HL-60/S4 treated with retinoic acid at 250 ng/mL for 4 days and 3 days (cell line): ENCODE results near the gene IFITM5.
"Not testable (repeated sequence)": the region's sequence is repeated elsewhere in the genome, so short reads cannot be mapped to it uniquely, and the experiment has no call there.

Experiments used
- in situ Hi-C: fragments of 300-500 bp; cut with MboI; formaldehyde crosslinking; loops from 2 replicates; pipeline ENCODE4 v1.7.0; 2022; ENCODE audit warnings: low sequenced_read_pairs

The IFITM5 gene

DNA sequence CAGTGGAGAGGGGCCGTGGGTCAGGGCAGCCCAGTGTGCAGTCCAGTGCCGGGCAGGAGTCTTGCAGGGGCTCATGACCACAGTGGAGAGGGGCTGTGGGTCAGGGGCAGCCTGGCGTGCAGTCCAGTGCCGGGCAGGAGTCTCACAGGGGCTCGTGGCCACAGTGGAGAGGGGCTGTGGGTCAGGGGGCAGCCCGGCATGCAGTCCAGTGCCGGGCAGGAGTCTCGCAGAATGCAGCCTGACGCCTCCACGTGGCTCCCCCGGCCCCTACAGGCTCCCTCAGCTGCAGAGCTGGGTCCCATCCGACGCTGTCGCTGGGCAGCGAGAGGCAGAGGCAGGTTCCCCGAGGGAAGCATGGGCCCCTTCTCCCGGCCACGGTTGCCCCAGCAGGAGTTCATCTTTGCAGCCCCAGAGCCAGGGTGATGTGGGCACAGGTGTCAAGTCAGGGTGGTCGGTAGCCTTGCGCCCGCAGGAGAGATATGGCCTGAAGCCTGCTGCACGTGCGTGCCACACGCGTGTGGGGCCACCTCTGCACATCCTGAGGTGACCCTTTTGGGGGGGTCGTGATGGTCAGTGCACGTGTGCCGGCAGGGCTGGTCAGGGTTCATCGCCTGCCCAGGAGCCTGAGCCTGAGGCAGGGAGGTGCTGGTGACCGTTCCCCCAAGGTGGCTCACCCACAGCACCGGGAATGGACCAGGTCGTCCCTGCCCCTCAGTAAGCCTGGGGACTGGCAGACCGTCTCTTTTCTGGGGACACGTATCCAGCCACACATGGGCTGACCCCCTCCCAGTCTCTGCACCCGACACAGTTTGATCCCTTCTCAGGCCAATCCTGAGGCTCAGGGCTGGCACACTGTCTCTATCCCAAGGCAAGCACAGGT, 2.9 kb downstream of the IFITM5 start:
- in situ Hi-C loops, result no loop called here

DNA sequence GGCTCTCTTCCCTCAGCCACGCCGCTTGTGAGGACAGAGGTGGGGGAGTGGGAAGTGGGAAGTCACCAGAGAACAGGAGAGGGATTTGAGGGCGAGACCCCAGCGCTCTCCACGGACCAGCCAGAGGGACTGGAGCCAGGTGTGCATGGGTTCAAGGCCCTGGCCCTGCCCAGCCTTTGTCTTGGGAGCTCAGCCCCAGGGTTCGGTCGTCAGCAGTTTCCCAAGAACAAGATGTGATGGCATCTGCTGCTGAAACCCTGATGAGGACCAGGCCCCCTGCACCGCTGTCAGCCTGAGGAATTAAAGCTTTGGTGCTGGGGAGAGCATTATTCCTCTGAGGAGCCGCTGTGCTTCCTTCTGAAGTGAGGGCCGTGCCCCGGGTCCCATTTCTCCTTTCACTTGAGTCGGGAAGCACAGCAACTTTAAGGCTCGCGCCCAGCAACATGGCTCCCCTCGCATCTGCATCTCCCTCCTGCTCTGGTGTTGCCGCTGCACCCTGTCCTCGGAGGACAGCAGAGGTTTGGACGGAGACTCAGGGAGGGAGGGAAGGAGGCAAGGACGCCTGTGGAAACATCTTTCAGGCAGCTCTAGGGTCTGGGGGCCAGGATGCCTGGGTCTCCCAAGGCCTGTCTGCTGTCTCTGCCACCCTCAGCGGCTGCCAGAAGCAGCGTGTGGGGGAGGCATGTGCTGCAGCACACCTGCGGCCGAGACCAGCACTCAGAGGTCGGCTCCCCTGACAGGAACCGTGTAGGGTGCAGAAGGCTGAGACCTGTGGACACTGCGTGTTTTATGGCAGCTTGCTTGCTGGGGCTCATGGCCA, 3.8 kb downstream of the IFITM5 start:
- in situ Hi-C loops, result no loop called here

DNA sequence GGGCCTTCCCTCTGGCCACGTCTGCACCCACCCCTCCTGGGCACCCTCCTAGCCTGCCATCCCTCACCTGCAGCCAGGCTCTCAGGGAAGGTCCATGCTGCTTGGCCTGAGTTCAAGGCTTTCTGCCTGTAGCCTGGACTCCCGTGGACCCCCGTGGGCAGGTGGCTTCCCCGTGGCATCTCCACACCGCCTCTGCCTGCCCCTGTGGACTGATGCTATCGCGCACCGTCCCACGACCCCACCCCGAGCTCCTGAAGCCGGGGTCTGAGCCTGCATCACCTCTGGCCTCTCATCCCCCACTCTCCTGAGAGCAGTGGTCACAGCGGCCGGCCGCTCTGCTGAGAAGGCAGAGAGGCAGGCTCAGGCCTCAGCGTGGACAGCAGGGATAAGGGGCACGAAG, 4.5 kb downstream of the IFITM5 start:
- in situ Hi-C loops, result no loop called here

DNA sequence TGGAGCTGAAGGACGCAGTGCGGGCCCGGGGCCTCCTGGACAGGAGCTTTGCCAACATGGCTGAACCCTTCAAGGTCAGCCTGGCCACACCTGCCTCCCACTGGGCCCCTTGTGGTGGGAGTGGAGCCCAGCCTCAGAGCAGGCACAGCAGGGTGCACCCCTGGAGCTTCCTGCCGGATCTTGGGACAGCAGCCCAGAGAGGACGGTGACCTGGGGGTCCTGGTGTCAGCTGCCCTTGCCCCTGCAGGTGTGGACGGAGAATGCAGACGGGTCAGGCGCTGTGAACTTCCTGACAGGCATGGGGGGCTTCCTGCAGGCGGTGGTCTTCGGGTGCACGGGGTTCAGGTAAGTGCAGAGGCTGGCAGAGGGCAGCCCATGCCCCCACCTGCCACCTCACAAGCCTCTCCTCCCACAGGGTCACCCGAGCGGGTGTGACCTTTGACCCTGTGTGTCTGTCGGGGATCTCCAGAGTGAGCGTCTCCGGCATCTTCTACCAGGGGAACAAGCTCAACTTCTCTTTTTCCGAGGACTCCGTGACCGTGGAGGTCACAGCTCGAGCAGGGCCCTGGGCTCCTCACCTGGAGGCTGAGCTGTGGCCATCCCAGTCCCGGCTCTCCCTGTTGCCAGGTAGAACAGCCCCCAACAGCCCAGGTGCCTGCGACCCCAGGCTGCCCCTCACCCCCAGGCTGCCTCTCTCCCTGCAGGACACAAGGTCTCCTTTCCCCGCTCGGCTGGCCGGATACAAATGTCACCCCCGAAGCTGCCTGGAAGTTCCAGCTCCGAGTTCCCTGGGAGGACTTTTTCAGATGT, 5.3 kb downstream of the IFITM5 start:
- in situ Hi-C loops, result no loop called here

DNA sequence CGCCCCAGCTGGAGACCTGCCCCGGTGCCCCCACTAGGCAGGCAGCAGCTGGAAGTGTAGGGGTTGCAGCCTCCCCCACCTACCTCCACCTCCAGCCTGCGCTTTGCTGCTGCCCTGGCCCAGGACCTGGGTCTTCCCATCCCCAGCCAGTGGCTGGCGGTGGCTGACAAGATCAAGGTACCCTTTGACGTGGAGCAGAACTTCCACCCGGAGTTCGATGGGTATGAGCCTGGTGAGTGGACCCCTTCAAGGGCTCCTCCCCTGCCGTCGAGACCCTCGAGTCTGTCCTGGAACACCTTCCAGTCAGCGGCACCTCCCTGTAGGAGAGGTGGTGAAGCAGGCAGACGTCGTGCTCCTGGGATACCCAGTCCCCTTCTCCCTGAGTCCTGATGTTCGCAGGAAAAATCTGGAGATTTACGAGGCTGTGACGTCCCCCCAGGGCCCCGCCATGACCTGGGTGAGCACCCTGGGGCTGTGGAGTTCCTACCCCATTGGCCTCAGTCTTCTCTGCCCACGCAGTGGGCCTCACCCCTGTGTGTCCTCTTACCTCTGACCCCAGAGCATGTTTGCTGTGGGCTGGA, 6.0 kb downstream of the IFITM5 start:
- in situ Hi-C loops, result no loop called here

DNA sequence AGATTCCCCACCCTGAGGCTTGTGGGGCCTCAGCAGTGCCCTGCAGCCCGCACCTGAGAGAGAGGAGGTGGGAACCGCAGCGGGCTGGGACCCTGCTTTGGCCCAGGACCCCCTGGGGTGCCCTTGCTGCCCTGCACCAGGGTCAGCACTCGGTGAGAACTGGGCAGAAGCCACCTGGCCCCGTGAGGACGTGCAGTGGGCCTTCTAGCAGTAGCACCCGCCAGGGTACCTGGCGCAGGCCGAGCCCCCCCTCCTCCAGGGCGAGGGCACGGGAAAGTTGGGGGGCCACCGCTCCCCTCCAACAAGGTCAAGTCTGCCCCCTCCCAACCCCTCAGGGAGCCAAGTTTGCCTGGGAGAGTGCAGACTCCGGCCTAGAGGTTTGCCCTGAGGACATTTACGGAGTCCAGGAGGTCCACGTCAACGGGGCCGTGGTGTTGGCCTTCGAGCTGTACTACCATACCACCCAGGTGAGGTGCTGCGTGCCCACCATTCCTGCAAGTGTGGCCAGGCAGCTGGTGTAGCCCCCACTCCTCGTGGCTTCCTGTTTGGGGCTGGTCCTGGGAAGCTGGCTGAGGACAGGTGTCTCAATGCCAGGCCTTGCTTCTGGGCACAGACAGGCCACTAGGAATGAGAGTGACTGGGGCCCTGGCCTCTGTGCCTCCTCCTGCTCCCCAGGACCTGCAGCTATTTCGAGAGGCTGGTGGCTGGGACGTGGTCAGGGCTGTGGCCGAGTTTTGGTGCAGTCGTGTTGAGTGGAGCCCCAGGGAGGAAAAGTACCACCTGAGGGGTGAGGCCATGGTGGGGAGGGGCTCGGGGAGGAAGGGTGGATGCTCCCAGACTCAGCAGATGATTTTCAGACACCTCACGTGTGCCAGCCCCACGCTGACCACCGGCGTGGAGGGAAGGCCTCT, 6.9 kb downstream of the IFITM5 start:
- in situ Hi-C loops, result no loop called here

DNA sequence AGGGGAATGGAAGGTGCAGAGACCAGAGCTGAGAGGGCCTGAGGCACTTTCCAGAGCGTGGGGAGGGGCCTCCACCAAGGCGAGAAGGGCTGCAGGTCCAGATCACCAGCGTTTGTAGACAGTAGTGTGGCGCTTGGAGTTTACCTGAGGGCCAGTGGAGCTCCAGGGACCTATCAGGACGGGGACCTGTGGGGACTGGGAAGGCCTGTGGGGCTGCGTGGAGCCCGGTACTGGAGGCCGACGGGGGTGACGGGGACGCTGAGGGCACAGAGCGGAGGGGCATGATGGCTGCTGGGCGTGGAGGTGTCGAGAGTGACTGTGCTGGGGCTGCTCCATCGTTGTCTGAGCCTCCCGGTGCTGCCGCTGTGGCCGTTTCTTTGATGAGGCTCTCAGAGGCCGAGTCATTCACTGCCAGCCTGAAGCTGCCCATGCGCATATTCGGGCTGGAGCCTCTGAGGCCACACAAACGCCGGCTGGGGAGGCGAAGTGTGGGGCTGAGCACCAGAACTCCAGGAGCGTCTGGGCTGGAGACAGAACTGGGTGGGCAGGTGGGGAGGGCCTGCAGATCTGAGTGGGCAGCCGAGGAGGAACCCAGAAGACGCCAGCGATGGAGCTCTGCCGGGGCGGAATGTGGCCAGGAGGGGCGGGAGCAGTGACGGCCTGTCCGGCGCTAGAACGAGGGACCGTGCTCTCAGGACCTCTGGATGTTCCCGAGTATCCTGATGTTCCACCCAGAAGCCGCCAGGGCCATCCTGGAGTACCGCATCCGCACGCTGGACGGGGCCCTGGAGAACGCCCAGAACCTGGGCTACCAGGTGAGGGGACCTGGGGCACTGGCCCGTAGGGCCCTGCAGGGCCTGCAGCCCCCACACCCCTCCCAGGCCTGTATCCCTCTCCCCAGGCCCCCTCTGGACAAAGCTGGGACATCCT, 7.8 kb downstream of the IFITM5 start:
- in situ Hi-C loops, result no loop called here

DNA sequence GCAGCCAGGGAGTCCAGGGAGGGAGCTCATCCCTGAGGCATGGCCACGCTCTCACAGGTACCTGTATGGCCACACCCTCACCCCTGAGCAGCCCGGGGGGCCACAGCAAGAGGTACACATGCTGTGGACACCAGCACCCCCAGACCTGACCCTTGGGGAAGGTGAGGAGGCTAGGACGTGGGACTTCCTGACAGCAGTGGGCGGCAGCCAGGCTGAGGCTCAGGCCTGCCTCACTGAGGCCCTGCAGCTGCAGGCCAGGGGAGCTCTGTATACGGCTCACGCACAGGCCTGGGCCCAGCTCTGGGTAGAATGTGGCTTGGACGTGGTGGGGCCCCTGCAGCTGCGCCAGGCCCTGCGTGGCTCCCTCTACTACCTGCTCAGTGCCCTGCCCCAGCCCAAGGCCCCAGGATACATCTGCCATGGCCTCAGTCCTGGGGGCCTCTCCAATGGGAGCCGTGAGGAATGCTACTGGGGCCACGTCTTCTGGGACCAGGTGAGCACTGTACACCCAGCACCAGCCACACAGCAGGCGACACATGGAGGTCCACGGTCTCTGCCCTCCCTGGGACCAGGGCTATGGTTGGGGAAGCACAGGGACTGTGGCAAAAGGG, 8.6 kb downstream of the IFITM5 start:
- in situ Hi-C loops, result no loop called here

DNA sequence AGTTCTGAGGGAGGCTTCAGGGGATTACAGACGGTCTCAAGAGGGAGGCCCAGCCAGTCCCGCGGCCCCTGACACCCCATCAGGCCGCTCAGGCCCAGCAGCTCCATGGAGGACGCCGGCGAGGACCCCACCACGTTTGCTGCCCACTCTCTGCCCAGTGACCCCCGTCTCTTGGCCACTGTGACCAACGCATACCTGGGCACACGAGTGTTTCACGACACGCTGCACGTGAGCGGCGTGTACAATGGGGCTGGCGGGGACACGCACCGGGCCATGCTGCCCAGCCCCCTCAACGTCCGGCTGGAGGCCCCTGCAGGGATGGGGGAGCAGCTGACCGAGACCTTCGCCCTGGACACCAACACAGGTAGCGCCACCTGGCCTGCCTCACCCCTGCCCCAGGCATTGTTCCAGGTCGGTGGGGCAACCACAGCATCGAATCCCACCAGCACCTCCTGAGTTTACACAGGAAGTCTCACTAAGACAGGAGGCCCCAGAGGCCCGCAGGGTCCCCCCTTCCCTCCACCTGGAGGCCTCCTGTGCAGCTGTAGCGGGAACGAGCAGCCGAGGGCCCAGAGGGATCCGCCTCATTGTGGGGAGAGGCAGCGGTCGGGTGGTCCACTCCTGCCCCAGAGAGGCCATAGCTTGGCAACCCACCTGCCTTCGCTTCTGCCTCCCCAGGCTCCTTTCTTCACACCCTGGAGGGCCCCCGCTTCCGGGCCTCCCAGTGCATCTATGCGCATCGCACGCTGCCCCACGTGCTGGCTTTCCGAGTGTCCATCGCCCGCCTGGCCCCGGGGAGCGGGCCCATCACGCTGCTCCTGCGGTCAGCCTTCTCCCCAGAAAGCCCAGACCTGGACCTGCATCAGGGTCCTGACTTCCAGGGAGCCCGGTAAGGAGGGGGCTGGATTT, 9.4 kb downstream of the IFITM5 start:
- in situ Hi-C loops, result no loop called here

DNA sequence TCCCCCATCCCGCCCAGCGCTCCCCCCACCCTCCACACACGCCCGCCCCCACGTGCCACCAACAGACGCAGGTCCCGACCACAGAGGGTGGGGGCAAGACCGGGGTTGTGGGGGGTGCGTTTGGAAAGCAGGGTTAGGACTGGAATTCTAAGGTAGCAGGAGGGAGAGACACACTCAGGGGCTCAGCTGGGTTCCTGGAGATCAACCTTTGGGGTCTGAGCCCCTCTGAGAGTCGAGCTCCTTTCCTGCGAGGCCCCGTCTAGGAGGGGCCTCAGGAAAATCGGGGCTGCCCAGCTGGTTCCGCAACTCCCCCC, 10.0 kb downstream of the IFITM5 start:
- in situ Hi-C loops, result no loop called here

DNA sequence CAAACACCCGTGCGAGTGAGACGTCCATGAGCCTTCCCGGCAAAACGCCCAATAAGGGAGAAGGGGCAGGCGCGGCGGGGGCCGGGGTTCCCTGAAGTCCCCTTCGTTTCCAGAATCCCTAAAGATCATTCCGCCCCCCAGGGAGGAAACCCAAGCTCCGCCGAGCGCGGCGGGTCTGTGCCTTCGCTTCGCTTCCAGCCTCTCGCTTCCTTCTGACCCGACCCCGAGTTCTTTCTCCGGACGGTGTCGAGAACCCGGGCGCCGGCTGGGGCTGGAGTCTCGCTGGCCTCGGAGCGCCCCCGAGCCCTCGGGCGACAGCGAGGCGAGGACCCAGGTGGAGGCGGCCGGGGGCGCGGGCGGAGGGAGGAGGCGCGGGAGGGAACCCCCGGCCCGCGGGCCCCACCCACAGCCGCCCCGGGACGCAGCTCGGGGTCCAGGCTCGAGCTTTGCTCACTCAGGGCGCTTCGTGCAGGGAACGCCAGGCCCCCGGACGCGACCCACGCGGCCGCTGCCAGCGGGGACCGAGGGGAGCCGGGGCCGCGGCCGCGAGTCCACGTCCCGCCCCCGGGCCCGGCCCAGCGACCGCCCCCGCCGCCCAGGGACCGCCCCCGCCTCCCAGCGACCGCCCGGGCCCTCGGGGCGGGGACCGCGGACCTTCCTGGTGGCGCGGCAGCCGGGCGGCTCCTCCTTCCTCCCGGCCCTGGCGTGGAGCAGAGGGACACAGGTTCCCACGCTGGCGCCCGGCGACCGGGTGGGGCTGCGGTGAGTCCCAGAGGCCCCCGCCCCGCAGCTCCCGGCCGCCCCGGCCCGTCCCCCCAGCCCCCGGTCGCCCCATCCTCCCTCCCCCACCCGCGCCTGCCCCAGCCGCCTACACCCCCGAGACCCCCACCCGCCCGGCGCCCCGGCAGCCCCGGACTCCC, 10.6 kb downstream of the IFITM5 start, which contains the start of gene PGGHG:
TSS of gene PGGHG (plus strand) at position 649 of the 920 bp plus-strand sequence. CDS start 691 bp downstream, outside the sequence.
- in situ Hi-C loops, result no loop called here

DNA sequence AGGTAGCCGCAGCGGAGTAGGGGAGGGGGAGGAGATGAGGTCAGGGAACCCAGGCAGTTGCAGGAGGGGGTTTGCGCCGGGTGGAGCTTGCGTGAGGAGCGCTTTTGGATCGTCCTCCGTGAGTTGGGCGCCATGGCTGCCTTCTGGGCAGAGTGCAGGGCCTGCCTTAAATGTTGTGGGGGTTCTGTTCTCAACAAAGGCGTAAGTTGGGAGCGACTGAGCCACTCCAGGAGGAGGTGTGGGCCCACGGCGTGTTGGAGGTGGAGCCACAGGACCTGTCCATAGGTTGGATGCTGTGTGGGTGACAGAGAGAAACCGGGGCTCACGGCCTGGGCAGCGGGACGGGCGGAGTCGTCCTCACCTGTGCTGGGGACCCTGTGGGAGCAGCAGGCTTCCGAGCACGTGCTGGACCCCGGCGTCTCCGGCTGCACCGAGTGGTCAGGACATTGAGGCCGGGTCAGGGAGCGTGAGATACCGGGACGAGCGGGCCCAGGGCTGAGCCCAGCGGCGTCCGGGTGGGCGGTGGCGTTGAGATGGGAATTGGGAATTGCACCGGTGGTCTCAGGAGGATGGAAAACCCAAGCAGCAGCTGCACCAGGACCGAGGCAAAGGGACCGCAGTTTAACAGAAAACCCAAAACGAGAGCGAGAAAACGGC, 11.4 kb downstream of the IFITM5 start:
- in situ Hi-C loops, result no loop called here

DNA sequence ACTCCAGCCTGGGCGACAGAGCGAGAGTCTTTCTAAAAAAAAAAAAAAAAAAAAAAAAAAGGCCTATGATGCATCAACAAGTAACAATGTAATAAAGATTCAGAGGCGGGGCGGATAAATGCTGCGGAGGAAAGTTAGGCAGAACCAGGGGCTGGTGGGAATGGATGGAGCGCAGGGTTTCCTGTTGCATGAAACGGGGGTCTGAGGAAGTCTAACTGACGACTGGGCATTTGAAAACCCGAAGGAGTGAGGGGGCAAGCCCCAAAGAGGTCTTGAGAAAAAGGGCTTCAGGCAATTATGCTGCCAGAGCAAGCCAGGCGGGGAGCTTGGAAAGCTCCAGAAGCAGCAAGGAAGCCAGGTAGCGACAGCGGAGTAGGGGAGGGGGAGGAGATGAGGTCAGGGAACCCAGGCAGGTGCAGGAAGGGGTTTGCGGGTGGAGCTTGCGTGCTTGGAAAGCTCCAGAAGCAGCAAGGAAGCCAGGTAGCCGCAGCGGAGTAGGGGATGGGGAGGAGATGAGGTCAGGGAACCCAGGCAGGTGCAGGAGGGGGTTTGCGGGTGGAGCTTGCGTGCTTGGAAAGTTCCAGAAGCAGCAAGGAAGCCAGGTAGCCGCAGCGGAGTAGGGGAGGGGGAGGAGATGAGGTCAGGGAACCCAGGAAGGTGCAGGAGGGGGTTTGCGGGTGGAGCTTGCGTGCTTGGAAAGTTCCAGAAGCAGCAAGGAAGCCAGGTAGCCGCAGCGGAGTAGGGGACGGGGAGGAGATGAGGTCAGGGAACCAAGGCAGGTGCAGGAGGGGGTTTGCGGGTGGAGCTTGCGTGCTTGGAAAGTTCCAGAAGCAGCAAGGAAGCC, 12.1 kb downstream of the IFITM5 start:
- in situ Hi-C loops, result not testable (repeated sequence)

DNA sequence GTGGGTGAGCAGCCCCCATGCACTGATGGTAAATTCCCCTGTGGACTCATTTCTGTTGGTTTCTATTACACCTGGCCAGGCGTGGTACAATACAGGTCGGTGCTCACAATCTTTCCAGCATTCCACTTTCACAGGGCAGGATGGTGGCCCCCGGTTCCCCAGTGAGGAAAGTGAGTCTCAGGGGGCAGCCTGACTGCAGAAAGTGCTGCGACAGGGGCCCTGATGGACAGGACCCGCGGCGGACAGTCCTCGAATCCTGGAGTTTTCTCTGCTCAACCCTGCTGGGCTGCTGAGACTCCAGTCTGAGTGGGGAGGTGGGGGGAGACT, 13.5 kb downstream of the IFITM5 start:
- in situ Hi-C loops, result no loop called here
